Inferior parietal cortex (tissue), 1 donor: ENCODE data around the gene ITGB3.

Experiments
- DNase-seq: peaks from one replicate; pipeline ENCODE4 v3.0.0-alpha.2; 2016; ENCODE audit errors: extremely low spot score

The ITGB3 gene

DNA sequence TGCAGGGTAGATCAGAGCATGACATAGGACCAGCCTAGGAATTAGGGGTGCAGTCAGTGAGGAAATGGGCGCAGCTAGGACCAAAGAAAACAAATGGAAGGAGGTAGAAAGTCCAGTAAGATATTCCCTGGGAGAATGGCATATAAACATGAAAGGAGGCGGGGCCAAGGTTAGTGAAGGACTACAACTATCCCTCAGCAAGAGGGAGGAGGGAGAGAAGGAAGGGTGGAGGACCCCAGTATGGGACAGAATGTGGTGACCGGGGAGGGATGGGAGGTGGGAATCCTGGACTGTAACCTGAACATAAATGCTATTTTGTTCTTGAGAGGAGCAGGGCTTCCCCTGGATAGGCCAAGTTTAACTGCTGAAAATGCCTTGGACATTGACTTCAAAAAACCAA lies 22.8 kb downstream of the ITGB3 start:
- no peak for DNase-seq

DNA sequence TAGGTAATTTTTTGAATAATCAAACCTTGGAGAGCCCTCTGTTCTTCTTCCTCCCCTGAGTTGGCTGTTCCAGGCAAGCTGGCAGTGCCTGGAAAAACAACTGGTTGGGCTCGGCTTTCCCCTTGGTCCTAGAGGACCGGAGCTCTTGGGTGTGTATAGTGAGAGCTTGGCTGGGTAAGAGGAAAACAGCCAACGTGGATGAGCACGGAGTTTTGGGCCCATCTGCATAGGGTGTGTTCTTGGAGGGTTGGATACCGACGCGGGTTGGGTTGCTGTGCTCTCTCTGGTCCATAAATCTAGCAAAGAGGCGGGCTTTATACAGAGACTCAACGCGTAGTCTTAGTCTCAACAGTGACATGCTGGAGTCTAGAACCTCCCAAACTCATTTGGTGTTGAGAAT lies 23.2 kb downstream of the ITGB3 start:
- DNase-seq: no peak

DNA sequence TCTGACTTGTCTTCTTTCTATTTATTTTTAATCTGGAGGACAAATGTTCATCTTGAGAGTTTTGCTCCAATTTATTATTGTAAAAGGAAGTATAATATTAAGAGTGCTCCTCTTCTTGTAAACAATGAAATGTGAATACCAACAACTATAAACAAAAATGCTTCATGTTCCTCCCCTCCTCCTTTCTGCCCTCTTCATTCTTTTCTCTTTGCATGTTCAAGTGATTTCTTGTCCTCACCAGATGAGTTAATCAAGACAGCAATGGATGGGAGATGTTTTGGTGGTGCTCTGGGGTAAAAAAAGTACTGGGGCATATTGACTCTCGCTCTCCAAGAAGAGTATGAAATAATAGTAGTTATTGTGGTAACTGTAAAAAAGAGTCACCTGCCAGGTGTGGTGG lies 24.3 kb downstream of the ITGB3 start:
- no peak for DNase-seq

DNA sequence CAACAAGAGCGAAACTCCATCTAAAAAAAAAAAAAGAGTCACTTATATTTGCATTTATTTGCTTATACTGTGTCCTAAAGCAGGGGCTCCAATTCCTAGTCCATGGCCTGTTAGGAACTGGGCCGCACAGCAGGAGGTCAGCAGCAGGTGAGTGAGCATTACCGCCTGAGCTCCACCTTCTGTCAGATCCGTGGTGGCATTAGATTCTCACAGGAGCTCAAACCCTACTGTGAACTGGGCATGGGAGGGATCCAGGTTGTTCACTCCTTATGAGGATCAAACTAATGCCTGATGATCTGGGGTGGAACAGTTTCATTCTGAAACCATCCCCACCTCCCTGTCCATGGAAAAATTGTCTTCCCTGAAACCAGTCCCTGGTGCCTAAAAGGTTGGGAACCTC lies 24.9 kb downstream of the ITGB3 start:
- DNase-seq: no peak

DNA sequence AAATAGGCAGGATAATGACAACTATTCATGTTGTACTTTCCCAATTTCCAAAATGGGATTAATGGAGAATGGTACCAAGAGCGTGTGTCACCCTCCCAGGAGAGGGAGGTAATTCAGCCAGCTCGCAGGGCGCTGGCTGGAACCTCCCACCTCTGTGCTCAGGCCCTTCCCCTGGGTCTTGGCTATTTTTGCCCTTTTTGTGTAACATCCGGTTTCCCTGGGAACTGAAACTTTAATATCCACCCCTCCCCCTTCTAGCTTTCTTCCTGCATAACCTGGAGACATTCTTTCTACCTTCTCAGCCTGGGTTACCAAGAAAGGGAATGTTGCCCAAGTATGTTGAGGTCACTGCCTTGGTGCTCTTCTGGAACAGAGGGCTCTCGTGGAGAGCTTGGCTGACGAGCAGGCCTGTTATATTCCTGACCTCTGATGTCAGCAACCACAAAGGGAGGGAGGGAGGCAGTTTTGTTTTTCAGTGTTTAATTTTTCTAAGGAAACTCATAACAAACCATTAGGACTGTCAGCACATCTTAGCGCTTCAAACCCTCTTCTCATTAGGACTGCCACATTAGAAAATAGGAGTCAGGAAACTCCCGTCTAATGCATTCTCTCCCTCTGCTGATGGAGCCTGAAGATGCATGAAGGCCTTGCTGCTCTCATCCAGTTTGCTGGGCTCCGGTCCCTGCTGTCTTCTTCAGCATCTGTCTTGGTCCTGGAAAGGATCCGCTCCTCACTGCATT lies 25.6 kb downstream of the ITGB3 start:
- no peak for DNase-seq

DNA sequence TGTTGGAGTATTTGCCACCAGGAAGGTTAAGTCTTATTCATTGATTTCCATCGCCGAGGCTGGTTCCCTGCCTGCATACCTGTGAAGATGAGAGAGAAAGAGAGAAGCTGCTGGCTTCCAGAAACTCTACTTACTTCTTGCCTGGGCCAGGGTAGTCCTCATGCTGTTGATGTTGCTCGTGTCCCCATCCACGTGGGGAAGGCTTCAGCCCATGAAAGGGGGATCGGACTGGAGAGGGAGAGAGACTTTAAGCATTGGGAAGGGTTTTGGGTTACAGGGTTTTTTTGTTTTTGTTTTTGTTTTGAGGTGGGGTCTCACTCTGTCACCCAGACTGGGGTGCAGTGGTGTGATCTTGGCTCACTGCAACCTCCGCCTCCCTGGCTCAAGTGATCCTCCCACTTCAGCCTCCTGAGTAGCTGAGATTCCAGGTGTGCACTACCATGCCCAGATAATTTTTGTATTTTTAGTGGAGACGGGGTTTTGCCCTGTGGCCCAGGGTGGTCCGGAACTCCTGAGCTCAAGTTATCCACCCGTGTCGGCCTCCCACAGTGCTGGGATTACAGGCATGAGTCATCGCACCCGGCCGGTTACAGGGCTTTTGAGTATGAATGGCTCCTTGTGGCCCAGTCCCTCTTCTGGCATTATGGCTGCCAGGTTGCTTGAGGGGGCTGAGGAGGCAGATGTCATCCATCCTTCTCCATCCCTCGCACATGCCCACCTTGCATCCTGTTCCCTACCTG lies 26.6 kb downstream of the ITGB3 start:
- DNase-seq: no peak

DNA sequence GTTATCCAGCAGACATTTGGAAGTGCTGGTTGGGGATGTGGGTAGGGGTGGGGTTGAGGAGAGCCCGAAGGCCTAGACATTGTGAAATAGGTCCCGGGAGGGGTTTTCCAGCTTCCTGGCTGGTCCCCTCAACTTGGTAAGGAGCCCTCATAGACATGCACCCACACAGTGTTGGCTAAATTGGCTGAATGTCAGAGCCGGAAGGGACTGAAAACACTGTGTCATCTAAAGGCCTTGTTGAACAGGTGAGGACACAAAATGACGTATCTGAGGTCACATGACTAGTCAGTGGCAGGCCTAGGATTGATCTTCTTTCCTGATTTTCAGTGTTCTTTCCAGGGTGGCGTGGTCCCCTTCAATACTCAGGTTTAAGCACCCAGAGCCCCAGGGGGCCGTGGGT lies 27.6 kb downstream of the ITGB3 start:
- DNase-seq: no peak

DNA sequence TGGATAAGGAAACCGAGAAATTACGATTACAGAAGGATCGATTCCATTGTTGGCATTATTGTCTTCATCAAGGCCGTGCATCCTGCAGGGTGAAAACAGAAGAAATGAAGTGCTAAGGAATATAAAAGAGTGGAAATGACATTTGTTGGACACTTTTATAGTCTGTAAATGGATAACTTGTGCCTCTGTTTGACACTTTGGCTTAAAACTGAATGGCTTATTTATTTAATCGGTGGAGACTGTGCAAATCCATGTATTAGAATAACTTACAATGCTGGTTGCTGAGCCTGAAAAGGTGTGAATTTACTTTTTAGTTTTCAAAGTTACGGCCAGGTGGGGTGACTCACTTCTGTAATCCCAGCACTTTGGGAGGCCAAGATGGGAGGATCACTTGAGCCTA lies 31.4 kb downstream of the ITGB3 start:
- no peak for DNase-seq

DNA sequence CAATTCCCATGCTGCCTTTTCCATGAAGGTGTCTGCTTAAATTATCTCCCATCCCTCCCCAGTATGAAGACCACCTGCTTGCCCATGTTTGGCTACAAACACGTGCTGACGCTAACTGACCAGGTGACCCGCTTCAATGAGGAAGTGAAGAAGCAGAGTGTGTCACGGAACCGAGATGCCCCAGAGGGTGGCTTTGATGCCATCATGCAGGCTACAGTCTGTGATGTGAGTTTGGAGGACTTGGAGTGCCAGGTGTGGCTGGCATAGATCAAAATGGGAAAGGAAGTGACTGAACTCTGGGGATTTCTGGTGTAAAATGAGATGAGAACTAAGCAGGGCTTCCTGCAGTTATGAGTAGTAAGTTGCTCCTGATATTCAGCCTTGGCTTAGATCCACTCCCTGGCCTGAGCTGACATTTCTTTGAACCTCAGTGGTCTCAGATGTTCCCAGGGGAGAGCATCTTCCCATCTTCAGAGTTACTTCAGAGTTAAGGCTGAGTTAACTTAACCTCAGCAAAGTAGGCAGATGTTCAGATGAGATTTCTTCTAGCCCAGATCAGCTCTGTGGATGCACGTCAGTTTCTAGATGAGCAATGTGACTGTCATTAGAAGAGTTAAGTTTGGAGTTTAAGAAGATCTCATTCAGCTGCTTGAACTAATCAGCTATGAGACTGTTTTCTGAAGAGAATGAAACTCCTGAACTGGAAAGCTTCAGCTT lies 32.7 kb downstream of the ITGB3 start:
- DNase-seq: no peak

DNA sequence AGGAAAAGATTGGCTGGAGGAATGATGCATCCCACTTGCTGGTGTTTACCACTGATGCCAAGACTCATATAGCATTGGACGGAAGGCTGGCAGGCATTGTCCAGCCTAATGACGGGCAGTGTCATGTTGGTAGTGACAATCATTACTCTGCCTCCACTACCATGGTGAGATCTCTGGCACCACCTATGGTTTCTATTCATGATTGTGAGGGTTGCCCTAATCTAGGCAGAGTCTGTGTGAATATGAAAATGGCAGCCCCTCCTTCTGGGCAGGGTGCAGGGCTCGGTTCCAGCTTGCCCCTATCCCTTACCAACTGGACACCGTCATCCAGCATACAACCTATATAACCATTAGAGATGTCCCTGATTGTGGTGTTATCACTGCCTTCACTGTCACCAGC lies 33.4 kb downstream of the ITGB3 start:
- no peak for DNase-seq

DNA sequence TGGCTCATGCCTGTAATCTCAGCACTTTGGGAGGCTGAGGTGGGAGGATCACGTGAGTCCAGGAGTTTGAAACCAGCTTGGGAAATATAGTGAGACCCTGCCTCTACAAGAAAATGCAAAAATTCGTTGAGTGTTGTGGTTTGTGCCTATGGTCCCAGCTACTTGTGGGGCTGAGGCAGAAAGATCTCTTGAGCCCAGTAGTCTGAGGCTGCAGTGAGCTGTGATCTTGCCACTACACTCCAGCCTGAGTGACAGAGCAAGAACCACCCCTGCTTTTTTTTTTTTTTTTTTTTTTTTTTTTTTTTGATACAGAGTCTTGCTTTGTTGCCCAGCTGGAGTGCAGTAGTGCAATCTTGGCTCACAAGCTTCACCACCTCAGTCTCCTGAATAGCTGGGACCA lies 34.0 kb downstream of the ITGB3 start:
- DNase-seq: no peak

DNA sequence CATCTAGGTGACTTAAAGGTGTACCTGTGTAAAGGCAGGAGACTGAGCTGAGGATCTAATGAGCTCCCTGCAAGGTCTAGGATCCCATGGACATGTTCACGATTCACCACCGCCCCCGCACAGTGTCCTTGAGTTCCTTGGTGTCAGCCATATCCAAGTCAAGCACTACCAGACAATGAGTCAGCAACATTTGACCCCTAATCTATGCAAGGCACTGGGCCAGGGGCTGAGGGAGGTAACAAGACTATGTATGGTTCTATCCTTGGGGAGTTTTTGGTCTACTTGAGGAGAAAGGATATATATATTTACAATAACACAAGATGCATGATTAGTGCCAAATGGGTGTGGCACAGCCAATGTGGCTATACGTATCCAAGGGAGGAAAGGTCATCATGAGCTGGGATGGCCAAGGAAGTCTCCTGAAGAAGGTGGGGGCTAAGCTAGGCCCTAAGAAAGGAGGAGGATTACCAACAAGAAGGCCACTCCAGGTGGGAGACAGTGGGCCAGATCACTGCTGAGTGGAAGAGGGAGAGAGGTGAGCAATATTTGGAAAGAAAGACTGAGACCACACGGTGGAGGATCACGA lies 35.0 kb downstream of the ITGB3 start:
- DNase-seq: peak; percentile 28

DNA sequence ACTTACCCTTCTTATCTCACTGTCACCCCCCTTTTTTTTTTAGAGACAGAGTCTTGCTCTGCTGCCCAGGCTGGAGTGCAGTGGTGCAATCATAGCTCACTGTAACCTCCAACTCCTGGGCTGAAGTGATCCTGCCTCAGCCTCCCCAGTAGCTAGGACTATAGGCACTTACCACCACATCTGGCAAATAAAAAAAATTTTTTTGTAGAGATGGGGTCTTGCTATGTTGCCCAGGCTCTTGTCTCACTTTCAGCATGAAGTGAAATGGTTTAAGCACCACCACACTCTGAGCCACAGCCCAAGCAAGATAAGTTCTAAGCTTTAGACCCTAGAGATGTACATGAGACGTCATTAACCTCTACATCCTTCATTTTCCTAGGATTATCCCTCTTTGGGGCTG lies 35.7 kb downstream of the ITGB3 start:
- no peak for DNase-seq

DNA sequence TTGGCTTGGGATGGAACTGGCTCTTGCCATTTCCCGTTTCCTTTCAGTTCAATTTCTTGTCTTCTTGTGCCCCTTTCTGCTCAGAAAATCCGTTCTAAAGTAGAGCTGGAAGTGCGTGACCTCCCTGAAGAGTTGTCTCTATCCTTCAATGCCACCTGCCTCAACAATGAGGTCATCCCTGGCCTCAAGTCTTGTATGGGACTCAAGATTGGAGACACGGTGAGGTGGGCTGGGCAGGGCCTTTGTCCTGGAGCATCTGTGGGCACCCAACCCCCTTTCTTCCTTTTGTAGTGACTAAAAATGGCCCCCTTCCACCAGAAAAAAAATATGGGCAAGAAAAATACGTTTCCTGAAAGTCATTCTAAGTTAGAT lies 37.2 kb downstream of the ITGB3 start:
- DNase-seq: no peak

DNA sequence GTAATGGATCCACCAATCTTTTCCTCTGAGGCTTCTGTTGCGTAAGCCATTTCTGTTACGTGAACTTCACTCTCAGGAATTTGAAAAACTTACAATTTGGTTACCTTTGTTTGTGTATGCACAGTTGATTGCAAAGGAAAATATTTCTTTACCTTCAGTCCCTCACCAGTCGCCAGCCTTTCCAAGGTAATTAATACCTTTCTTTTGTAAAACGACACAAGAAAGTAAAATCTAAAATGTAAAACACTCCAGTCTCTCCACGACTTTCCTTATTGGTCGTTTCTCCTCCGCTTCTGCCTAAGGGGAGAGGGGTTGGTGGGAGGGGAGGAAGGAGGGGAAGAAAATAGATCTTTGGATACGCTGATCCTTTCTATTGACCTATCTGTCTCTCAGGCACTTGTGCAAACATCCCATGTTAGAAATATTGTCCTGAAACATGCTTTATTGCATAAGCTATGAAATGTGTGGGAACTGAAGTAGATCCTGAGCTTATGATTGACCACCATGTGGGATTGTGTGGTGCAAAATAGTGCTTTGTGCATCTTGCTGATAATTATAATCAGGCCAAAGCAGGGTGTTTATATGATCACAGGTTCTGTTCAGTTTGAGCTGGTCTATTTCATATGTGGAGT lies 37.7 kb downstream of the ITGB3 start:
- DNase-seq: no peak

DNA sequence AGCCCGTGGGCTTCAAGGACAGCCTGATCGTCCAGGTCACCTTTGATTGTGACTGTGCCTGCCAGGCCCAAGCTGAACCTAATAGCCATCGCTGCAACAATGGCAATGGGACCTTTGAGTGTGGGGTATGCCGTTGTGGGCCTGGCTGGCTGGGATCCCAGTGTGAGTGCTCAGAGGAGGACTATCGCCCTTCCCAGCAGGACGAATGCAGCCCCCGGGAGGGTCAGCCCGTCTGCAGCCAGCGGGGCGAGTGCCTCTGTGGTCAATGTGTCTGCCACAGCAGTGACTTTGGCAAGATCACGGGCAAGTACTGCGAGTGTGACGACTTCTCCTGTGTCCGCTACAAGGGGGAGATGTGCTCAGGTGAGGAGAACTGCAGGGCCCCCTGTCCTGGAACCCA lies 38.6 kb downstream of the ITGB3 start:
- DNase-seq: no peak

DNA sequence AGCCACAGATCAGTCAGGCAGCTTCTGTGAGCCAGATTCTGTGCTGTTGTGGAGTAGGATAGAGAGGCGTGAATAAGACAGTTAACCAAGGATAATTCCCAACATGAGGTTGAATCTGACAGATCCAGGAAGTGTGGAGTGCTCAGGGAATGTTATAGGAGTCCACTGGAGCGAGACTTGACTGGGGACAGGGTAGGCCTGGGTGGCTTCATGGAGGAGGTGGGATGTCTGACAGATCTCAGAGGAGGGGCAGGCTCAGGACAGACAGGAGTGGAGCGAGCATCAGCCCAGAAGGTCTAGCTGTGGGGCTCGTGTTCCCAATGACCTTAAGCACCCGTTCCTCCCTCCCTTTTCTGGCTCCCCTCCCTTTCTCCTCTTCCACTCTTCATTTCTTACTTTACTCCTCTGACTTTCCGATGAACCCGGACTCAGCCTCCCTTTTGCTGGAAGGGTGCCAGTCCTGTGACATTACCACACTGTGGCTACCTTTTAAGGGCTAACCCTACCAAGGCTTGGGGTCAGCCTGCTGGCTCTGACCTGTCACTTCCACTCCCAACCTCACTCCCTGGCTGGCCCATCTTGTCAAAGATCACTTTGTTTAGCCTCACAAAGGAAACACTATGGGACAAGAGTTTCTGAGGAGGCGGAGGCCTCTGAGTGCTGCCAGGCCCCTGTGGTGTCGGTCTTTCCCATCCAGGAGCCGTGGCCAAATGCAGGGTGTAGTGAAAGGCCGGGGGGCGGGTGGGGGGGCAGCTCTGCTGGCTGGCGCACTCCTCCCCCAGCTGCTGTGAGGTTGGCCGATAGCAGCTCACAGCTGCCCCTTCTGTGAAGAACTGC lies 41.6 kb downstream of the ITGB3 start:
- DNase-seq: no peak

DNA sequence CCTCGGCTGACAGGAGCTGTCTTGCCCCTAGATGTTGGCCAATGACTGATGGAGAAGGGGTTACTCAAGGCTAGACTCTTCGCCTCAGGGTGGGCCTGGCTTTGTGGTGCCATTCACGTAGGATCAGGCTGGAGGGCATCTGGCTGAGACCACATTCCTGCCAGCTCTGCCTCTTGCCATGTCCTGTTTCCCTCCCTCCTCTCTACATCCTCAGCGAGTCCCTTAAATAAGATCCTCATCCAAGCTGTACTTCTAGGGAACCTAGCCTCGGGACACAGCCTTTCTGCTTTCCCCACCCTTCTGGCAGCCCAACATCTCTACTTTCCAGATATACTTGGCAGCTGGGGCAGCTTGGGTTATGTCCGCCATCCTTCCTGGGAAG lies 42.2 kb downstream of the ITGB3 start:
- DNase-seq: no peak

DNA sequence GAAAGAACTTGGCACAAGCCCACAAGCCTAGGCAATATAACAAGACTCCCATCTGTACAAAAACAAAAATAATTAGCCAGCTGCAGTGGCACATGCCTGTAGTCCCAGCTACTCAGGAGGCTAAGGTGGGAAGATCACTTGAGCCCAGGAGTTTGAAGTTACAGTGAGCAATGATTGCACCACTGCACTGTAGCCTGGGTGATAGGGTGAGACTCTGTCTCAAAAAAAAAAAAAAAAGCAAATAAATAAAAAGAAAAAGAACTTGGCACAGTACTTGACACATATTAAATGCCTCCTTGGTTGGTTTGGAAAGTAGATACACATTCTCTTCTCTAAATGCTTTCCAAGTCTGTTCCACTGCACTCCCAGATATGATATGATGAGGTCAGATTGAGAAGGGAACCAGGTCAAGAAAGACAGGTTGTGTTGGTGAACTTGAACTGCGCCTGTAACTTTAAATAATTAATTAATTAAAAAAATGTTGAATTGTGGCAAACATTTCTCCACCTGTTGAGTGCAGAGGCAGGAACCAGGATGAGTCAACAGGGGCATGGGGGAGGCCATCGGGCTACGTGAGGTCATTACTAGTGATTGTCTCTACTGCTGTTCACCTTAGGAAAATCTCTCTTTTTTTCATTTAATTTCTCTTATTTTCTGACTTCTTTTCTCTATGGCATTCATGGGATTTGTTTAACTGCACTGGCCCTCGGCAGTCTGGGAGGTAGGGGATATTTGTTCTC lies 44.2 kb downstream of the ITGB3 start:
- no peak for DNase-seq

DNA sequence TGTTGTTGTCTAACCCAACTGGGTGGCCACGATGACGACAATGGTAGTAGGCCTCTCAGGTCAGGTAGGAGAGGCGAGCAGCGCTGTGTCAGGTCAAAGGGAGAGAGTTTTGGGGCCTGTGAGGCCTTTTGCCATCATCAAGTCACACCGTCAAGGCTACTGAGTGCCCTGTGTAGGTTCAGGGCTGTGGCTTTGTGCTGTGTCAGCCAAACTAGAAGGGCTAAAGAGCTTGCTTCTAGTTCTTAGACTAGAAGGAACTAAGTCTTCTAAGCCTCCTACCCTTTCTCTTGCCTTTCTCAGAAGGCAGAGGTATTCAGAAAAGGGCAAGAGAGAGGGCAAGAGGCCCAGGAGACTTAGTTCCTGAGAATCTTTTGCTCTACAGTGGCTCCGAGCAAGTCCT lies 45.1 kb downstream of the ITGB3 start:
- DNase-seq: no peak
